Parathyroid adenoma (tissue), 2 donors: ENCODE data around the gene COMMD1.

Experiments
- H2AFZ ChIP-seq: fragments of 300-600 bp; sonication (generic); one replicate; pipeline ENCODE4 v1.7.0; 2017; ENCODE audit warnings: antibody characterized with exemption, mild to moderate bottlenecking
- H3K27ac ChIP-seq: fragments of 300-600 bp; sonication (generic); one replicate; pipeline ENCODE4 v1.7.0; 2017
- H3K27me3 ChIP-seq: fragments of 300-600 bp; sonication (generic); one replicate; pipeline ENCODE4 v1.7.0; 2017; ENCODE audit warnings: low read length; ENCODE audit not compliant: control insufficient read depth, insufficient read depth
- H3K36me3 ChIP-seq: fragments of 300-600 bp; sonication (generic); one replicate; pipeline ENCODE4 v1.7.0; 2017; ENCODE audit warnings: low read length; ENCODE audit not compliant: control insufficient read depth, insufficient read depth
- H3K4me1 ChIP-seq: fragments of 300-600 bp; sonication (generic); one replicate; pipeline ENCODE4 v1.7.0; 2017; ENCODE audit warnings: control low read depth
- H3K4me2 ChIP-seq: fragments of 300-600 bp; sonication (generic); one replicate; pipeline ENCODE4 v1.7.0; 2017; ENCODE audit warnings: low read length
- H3K4me3 ChIP-seq: fragments of 300-600 bp; sonication (generic); one replicate; pipeline ENCODE4 v1.7.0; 2017; ENCODE audit warnings: low read depth, low read length
- H3K79me2 ChIP-seq: fragments of 300-600 bp; sonication (generic); one replicate; pipeline ENCODE4 v1.7.0; 2017; ENCODE audit warnings: control low read depth
- H3K9ac ChIP-seq: fragments of 300-600 bp; sonication (generic); one replicate; pipeline ENCODE4 v1.7.0; 2017; ENCODE audit warnings: mild to moderate bottlenecking
- H3K9me3 ChIP-seq: fragments of 300-600 bp; sonication (generic); one replicate; pipeline ENCODE4 v1.7.0; 2017; ENCODE audit warnings: low read length; ENCODE audit not compliant: control insufficient read depth
- CTCF ChIP-seq: fragments of 300-600 bp; sonication (generic); IDR thresholded peaks from one replicate; pipeline ENCODE4 v1.7.0; 2017; ENCODE audit warnings: antibody characterized with exemption, mild to moderate bottlenecking
- donor health status: primary hyperparathyroidism.

Gene COMMD1

GRCh38 chr2:61922714-61923113 lies 17.2 kb downstream of the COMMD1 start:
- H2AFZ ChIP-seq = no peak overlapping the region
- no peaks in the 10 kb centered on the region for H3K36me3 ChIP-seq
- no peak overlapping the region for H3K4me3 ChIP-seq
- H3K27me3 ChIP-seq = no peaks in the 10 kb centered on the region
- no peak overlapping the region for H3K27ac ChIP-seq
- H3K9me3 ChIP-seq = no peaks in the 10 kb centered on the region
- H3K4me1 ChIP-seq = no peaks in the 10 kb centered on the region
- no peak for TF ChIP-seq CTCF
- H3K4me2 ChIP-seq = no peak overlapping the region
- no peak overlapping the region for H3K9ac ChIP-seq
- H3K79me2 ChIP-seq = peaks cover 15% of the 10 kb centered on the region

- Histone ChIP-seq H3K9me3 (no peaks in the 10 kb centered on the region), H3K27ac (no peak overlapping the region), H3K4me1 (peaks cover 6% of the 10 kb centered on the region), H3K27me3 (no peaks in the 10 kb centered on the region), H3K4me3 (no peak overlapping the region), H3K9ac (no peak overlapping the region), H3K79me2 (peaks cover 29% of the 10 kb centered on the region), H3K4me2 (no peak overlapping the region), H3K36me3 (no peaks in the 10 kb centered on the region), H2AFZ (no peak overlapping the region)
- no peak for TF ChIP-seq CTCF
These were observed 19.6 kb downstream of the COMMD1 start for GRCh38 chr2:61924895-61925663.

GRCh38 chr2:61926531-61927477 lies 21.3 kb downstream of the COMMD1 start:
- TF ChIP-seq CTCF = no peak
- H3K27ac ChIP-seq = no peak overlapping the region
- H3K9ac ChIP-seq = no peak overlapping the region
- no peak overlapping the region for H3K4me2 ChIP-seq
- H2AFZ ChIP-seq = no peak overlapping the region
- peaks cover 40% of the 10 kb centered on the region for H3K79me2 ChIP-seq
- H3K4me3 ChIP-seq = no peak overlapping the region
- H3K36me3 ChIP-seq = no peaks in the 10 kb centered on the region
- H3K27me3 ChIP-seq = no peaks in the 10 kb centered on the region
- H3K9me3 ChIP-seq = no peaks in the 10 kb centered on the region
- H3K4me1 ChIP-seq = peaks cover 6% of the 10 kb centered on the region

GRCh38 chr2:61928826-61929461 lies 23.5 kb downstream of the COMMD1 start:
- H2AFZ ChIP-seq = no peak overlapping the region
- no peaks in the 10 kb centered on the region for H3K27me3 ChIP-seq
- H3K9ac ChIP-seq = no peak overlapping the region
- H3K4me1 ChIP-seq = peaks cover 6% of the 10 kb centered on the region
- H3K79me2 ChIP-seq = peaks cover 43% of the 10 kb centered on the region
- H3K9me3 ChIP-seq = no peaks in the 10 kb centered on the region
- no peak overlapping the region for H3K4me3 ChIP-seq
- no peak overlapping the region for H3K4me2 ChIP-seq
- no peak for TF ChIP-seq CTCF
- H3K27ac ChIP-seq = no peak overlapping the region
- no peaks in the 10 kb centered on the region for H3K36me3 ChIP-seq
